H1 (cell line): ENCODE data around the gene DOK7. TPM values are rescaled to one million over a fixed set of nuclear protein-coding genes. Genes with fewer than 3 reads are reported as not detected.
"Not testable (repeated sequence)": the region's sequence is repeated elsewhere in the genome, so short reads cannot be mapped to it uniquely, and the experiment has no call there.

Experiments used
- CTCF ChIA-PET: fragments of 300-600 bp; sonication (Branson Sonifier 250); formaldehyde crosslinking; loops from one replicate; lab custom pipeline; 2021; ENCODE audit not compliant: partially characterized antibody; lab: Charles Lee
- POLR2A ChIA-PET: fragments of 300-600 bp; sonication (Branson Sonifier 250); formaldehyde crosslinking; loops from one replicate; lab custom pipeline; 2021; ENCODE audit warnings: inconsistent platforms; ENCODE audit not compliant: partially characterized antibody; lab: Charles Lee
- DNase-seq, 2 experiments: peaks; one replicate each; pipeline versions ENCODE4 v3.0.0 to v3.0.0-alpha.2; 2010 to 2022; ENCODE audit warnings: low spot score in 2 of 2, low read depth in 1 of 2, mixed read lengths in 1 of 2
- FAIRE-seq: peaks from 2 replicates; lab custom pipeline; 2011; peaks lifted over from hg19 to GRCh38; lab: Jason Lieb, UNC
- H2AFZ ChIP-seq: 2 replicates; pipeline ENCODE4 v1.8.1; 2012; ENCODE audit warnings: low read length, inconsistent platforms
- H2AK5ac ChIP-seq: 2 replicates; pipeline ENCODE4 v1.6.1; 2013; ENCODE audit warnings: low read depth, low read length
- H2BK120ac ChIP-seq: replicated peaks from 2 replicates; pipeline ENCODE3; 2013; ENCODE audit warnings: low read depth, low read length, inconsistent platforms
- H2BK12ac ChIP-seq: 2 replicates; pipeline ENCODE4 v1.6.1; 2013; ENCODE audit warnings: low read depth, low read length
- H2BK15ac ChIP-seq: 2 replicates; pipeline ENCODE4 v1.6.1; 2013; ENCODE audit warnings: low read length
- H2BK20ac ChIP-seq: 2 replicates; pipeline ENCODE4 v1.6.1; 2013; ENCODE audit warnings: low read length
- H2BK5ac ChIP-seq: 2 replicates; pipeline ENCODE4 v1.6.1; 2013; ENCODE audit warnings: low read depth, low read length
- H3K14ac ChIP-seq: 2 replicates; pipeline ENCODE4 v1.6.1; 2013; ENCODE audit warnings: inconsistent platforms; ENCODE audit not compliant: insufficient read length
- H3K18ac ChIP-seq: 2 replicates; pipeline ENCODE4 v1.6.1; 2013; ENCODE audit warnings: low read length; ENCODE audit errors: extremely low read depth
- H3K23ac ChIP-seq: 2 replicates; pipeline ENCODE4 v1.6.1; 2013; ENCODE audit warnings: inconsistent platforms; ENCODE audit not compliant: insufficient read length
- H3K23me2 ChIP-seq: 2 replicates; pipeline ENCODE4 v1.6.1; 2013; ENCODE audit warnings: low read depth, low read length
- H3K27ac ChIP-seq: 2 replicates; pipeline ENCODE4 v1.6.1; 2011; ENCODE audit warnings: low read depth, low read length, inconsistent platforms
- H3K27me3 ChIP-seq, 4 experiments: replicated peaks in 1 of 4; 1 replicate in 1 of 4; 2 replicates in 3 of 4; pipeline versions ENCODE4 v1.6.1 to v1.8.1; 2011 to 2013; ENCODE audit warnings: low read length in 3 of 4, mild to moderate bottlenecking in 3 of 4, inconsistent platforms in 2 of 4, mixed read lengths in 2 of 4, moderate library complexity in 1 of 4; ENCODE audit not compliant: control insufficient read depth in 3 of 4, insufficient read depth in 3 of 4; ENCODE audit errors: extremely low read depth in 1 of 4
- H3K36me3 ChIP-seq, 4 experiments: 2 replicates each; pipeline versions ENCODE4 v1.6.1 to v1.8.1; 2011 to 2013; ENCODE audit warnings: mild to moderate bottlenecking in 4 of 4, low read length in 3 of 4, moderate library complexity in 2 of 4, control low read depth in 1 of 4, inconsistent platforms in 1 of 4; ENCODE audit not compliant: insufficient read depth in 4 of 4, control insufficient read depth in 2 of 4
- H3K4ac ChIP-seq: replicated peaks from 2 replicates; pipeline ENCODE3; 2013; ENCODE audit warnings: low read length, low read depth, mixed read lengths, inconsistent platforms; ENCODE audit not compliant: insufficient read length
- H3K4me1 ChIP-seq, 4 experiments: replicated peaks in 1 of 4; 1 replicate in 1 of 4; 2 replicates in 3 of 4; pipeline versions ENCODE4 v1.6.1 to v1.8.1; 2011 to 2013; ENCODE audit warnings: low read length in 3 of 4, inconsistent platforms in 2 of 4, mixed read lengths in 1 of 4; ENCODE audit not compliant: insufficient read depth in 4 of 4, control insufficient read depth in 3 of 4
- H3K4me2 ChIP-seq, 2 experiments: 2 replicates each; pipeline versions ENCODE4 v1.6.1 to v1.8.1; 2011 to 2013; ENCODE audit warnings: low read depth in 2 of 2, low read length in 2 of 2, control low read depth in 1 of 2, inconsistent platforms in 1 of 2, mild to moderate bottlenecking in 1 of 2; ENCODE audit not compliant: insufficient read depth in 1 of 2
- H3K4me3 ChIP-seq, 4 experiments: fragments of 200-600, 300-600 bp in 1 of 4; sonication (generic), shearing (Covaris generic), sonication (Bioruptor Twin) in 1 of 4; 2 replicates each; pipeline versions ENCODE4 v1.5.1 to v1.8.1; 2011 to 2016; ENCODE audit warnings: low read length in 4 of 4, low read depth in 3 of 4, control low read depth in 2 of 4, inconsistent platforms in 2 of 4, mild to moderate bottlenecking in 2 of 4, mixed read lengths in 1 of 4, moderate library complexity in 1 of 4; ENCODE audit not compliant: insufficient read depth in 2 of 4; ENCODE audit errors: extremely low read depth in 1 of 4
- H3K56ac ChIP-seq: replicated peaks from 2 replicates; pipeline ENCODE3; 2013; ENCODE audit warnings: low read depth, mild to moderate bottlenecking, mixed read lengths, low read length, inconsistent platforms; ENCODE audit not compliant: insufficient read length
- H3K79me1 ChIP-seq: 2 replicates; pipeline ENCODE4 v1.6.1; 2013; ENCODE audit warnings: low read depth, low read length, control low read depth
- H3K79me2 ChIP-seq, 2 experiments: 2 replicates each; pipeline versions ENCODE4 v1.6.1 to v1.8.1; 2012 to 2013; ENCODE audit warnings: low read length in 2 of 2, mild to moderate bottlenecking in 2 of 2, inconsistent platforms in 1 of 2; ENCODE audit not compliant: insufficient read depth in 2 of 2, control insufficient read depth in 1 of 2
- H3K9ac ChIP-seq, 4 experiments: replicated peaks in 1 of 4; 1 replicate in 1 of 4; 2 replicates in 3 of 4; pipeline versions ENCODE4 v1.6.1 to v1.8.1; 2011 to 2013; ENCODE audit warnings: low read depth in 3 of 4, low read length in 3 of 4, control low read depth in 2 of 4, mild to moderate bottlenecking in 2 of 4, moderate library complexity in 2 of 4, inconsistent platforms in 1 of 4; ENCODE audit errors: extremely low read depth in 1 of 4
- H3K9me3 ChIP-seq, 2 experiments: 2 replicates each; pipeline versions ENCODE4 v1.6.1 to v1.8.1; 2012 to 2013; ENCODE audit warnings: mild to moderate bottlenecking in 2 of 2, moderate library complexity in 2 of 2, control low read depth in 1 of 2, inconsistent platforms in 1 of 2, low read depth in 1 of 2, low read length in 1 of 2, mixed read lengths in 1 of 2; ENCODE audit not compliant: insufficient read depth in 2 of 2
- H4K20me1 ChIP-seq, 2 experiments: replicated peaks in 1 of 2; 2 replicates each; pipeline versions ENCODE3 to v1.8.1; 2011 to 2013; ENCODE audit warnings: inconsistent platforms in 2 of 2, low read length in 2 of 2, mild to moderate bottlenecking in 1 of 2; ENCODE audit not compliant: insufficient read depth in 2 of 2, control insufficient read depth in 1 of 2
- H4K5ac ChIP-seq: 2 replicates; pipeline ENCODE4 v1.6.1; 2013; ENCODE audit warnings: low read length, low read depth, mixed read lengths, inconsistent platforms; ENCODE audit not compliant: insufficient read length
- H4K8ac ChIP-seq: 2 replicates; pipeline ENCODE4 v1.8.0; 2013; ENCODE audit warnings: mild to moderate bottlenecking, moderate library complexity, low read length, inconsistent platforms; ENCODE audit not compliant: insufficient read depth; ENCODE audit errors: extremely low read depth
- H4K91ac ChIP-seq: replicated peaks from 2 replicates; pipeline ENCODE3; 2013; ENCODE audit warnings: low read length, mixed read lengths, inconsistent platforms; ENCODE audit not compliant: insufficient read length
- BRCA1 ChIP-seq: IDR thresholded peaks from 2 replicates; pipeline ENCODE4 v1.6.1; 2012; ENCODE audit warnings: low read depth, low read length, improper control_type of control experiment
- GABPA ChIP-seq: IDR thresholded peaks from 2 replicates; pipeline ENCODE4 v1.6.1; 2011; ENCODE audit warnings: mild to moderate bottlenecking, low read length, moderate library complexity, borderline replicate concordance; ENCODE audit not compliant: insufficient read depth
- TAF7 ChIP-seq: optimal IDR thresholded peaks from 2 replicates; pipeline ENCODE3; 2011; ENCODE audit warnings: low read depth, mild to moderate bottlenecking, inconsistent platforms, low read length, moderate library complexity, borderline replicate concordance
- WGBS, 2 experiments: shearing (Covaris generic) in 1 of 2; methylation state at CpG; one replicate each; pipeline versions ENCODE4 v1.1.6 to v1.1.7; 2013 to 2015; ENCODE audit warnings: low lambda C conversion rate in 2 of 2, mixed read lengths in 2 of 2, inconsistent platforms in 1 of 2, low coverage in 1 of 2, missing lambda C conversion rate in 1 of 2; ENCODE audit not compliant: insufficient replicate concordance in 2 of 2, insufficient coverage in 1 of 2, insufficient read length in 1 of 2; ENCODE audit errors: extremely low coverage in 1 of 2, missing lambda C conversion rate in 1 of 2; 5-methylcytosine and 5-hydroxymethylcytosine counted together
- polyA plus RNA-seq, 7 experiments: library from polyadenylated mRNA; depleted of rRNA in 3 of 7; stranded (reverse) in 5 of 7; unstranded in 2 of 7; fragments of >200 nt in 5 of 7; fragments of 200-250 nt in 2 of 7; gene quantifications; 1 replicate in 5 of 7; 2 replicates in 1 of 7; 4 replicates in 1 of 7; pipeline versions ENCODE4 v1.2.1 to v1.2.3, GENCODE V29; 2011 to 2013; ENCODE audit warnings: missing spikeins in 2 of 7, mixed read lengths in 2 of 7
- total RNA-seq: library from RNA; stranded (reverse); fragmentation: NEBNext Ultra II Directional; extraction: Animal tissue kit (Norgen Biotek cat#: 25700); gene quantifications from 2 replicates; pipeline ENCODE4 v1.2.1, GENCODE V29; 2021

DOK7 gene
- total and polyA plus RNA-seq, 2 of the 8 experiments (the other 6 are each of a cell fraction or from before 2014, with no cell fraction given), result 0.32 TPM; not detected in 1

GRCh38 chr4:3533423-3533820, 70.3 kb downstream of the DOK7 start (continued):
- no peak for TF ChIP-seq GABPA
- TF ChIP-seq BRCA1, result no peak
- no peak for TF ChIP-seq TAF7

GRCh38 chr4:3535812-3536211, 72.7 kb downstream of the DOK7 start:
- H4K91ac ChIP-seq, H3K56ac ChIP-seq, H3K27ac ChIP-seq, H3K4me3 ChIP-seq, H3K79me2 ChIP-seq, H4K5ac ChIP-seq, FAIRE-seq, CTCF ChIA-PET, H2BK12ac ChIP-seq, H4K8ac ChIP-seq, H3K79me1 ChIP-seq, H2BK20ac ChIP-seq, H3K23ac ChIP-seq, H2BK15ac ChIP-seq, H2BK5ac ChIP-seq, H3K4ac ChIP-seq, H3K14ac ChIP-seq, H2AK5ac ChIP-seq, POLR2A ChIA-PET, DNase-seq, H2AFZ ChIP-seq, H3K36me3 ChIP-seq, H2BK120ac ChIP-seq, H3K4me2 ChIP-seq, H3K9ac ChIP-seq, H3K18ac ChIP-seq, H4K20me1 ChIP-seq: not testable (repeated sequence)
- peaks cover 1 to 16% (median 12%) of the 10 kb centered on the region in 4 experiments; a peak in 5 of 7 replicates for H3K27me3 ChIP-seq
- WGBS, 2 experiments, result 90% methylated on average over 9 of the region's 10 CpGs; no CpG with 5 or more reads in 1 of the 2 experiments
- peaks cover 12% of the 10 kb centered on the region for H3K23me2 ChIP-seq
- H3K4me1 ChIP-seq, result peaks cover 3 to 13% (median 8%) of the 10 kb centered on the region in 4 experiments
- H3K9me3 ChIP-seq, result peaks cover 0 to 11% of the 10 kb centered on the region in 2 experiments; a peak in 1 of 4 replicates
